Regular cardiac myocyte (primary cell): ENCODE data around the gene PACSIN2. TPM values are rescaled to one million over a fixed set of nuclear protein-coding genes. Genes with fewer than 3 reads are reported as not detected.

Experiments
- total RNA-seq: library from RNA; depleted of rRNA; stranded (reverse); fragments of >200 nt; gene quantifications from 2 replicates; pipeline ENCODE4 v1.2.3, GENCODE V29; 2014

PACSIN2 gene, protein sequence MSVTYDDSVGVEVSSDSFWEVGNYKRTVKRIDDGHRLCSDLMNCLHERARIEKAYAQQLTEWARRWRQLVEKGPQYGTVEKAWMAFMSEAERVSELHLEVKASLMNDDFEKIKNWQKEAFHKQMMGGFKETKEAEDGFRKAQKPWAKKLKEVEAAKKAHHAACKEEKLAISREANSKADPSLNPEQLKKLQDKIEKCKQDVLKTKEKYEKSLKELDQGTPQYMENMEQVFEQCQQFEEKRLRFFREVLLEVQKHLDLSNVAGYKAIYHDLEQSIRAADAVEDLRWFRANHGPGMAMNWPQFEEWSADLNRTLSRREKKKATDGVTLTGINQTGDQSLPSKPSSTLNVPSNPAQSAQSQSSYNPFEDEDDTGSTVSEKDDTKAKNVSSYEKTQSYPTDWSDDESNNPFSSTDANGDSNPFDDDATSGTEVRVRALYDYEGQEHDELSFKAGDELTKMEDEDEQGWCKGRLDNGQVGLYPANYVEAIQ
- total RNA-seq: 47.9 and 58.9 TPM in 2 replicates

DNA sequence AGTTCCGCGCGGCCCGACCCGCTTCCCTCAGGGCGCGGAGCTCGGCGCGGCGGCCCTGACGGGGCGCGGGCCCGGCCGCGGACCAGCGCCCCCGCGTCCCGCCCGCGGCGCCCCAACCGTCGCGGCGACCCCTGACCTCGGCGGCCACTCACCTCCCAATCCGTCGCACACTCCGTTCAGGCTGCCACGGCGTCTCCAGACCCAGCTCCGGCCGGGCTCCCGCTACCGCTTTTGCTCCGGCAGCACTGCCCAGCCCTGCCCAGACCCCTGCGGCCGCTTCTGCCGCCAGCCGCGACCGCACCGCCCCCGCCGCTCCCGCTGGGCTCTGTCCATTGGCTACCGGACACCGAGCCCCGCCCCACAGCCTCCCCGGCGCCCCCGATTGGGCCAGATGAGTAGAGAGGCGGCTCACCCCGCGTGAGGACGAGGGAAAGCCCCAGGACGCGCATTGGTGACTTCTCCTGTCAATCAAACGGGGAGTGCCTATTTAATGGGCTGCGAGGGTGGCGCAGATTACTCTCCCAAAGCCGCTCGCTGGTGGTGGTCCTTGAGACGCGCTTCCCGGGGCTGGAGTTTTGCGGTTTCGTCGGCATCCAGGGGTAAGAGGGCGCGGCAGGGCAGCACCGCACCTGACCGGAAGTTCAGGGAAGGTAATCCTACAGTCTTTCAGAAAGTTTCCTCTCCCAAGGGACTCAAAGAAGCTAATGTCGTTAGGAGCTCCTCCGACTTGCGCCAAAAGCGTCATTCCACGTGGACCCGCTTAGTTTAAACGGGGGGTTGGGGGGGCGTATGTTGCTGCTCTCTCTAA is at the start of gene PACSIN2:
PACSIN2 (minus strand) TSS at position 281 of the 808 bp plus-strand sequence. CDS start 103,069 bp downstream, outside the sequence.

DNA sequence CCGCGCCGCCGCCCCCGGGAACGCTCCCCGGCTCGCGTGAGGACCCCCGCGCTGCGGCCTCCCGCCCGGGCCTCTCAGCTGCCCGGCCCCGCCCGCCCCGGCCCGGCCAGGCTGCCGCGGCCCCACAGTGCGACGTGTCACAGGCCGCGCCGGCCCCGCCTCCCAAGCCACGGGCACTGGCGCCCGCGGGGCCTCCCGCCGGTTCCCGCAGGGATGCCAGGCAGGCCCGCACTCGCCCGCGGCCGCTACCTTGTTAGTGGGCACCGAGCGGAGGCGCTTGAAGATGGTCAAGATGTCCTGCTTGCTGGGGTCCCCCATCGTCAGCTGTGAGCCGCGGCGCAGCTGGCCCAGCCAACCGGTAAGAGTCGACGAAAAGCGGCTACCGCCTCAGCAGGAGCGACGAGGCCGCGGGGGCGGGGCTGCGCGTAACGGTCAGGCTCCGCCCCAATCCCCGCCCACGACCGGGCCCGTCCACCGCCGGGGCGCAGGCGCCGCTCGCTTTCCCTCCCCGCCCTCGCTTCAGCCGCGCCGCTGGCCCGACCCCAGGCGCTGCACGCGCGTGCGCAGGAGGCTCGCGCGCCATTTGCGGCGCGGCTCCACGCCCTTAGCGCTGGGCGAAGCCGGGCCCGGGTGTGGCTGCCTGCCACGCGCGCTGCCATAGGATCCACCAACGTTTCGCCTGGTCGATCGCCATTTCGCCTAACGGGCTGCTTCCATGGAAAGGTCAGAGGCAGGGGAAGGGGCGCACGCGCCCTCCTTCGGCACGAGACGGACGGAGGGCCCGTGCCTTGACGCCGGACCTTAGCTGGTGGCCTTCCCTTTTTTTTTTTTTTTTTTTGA is 157.9 kb downstream of the PACSIN2 start, which contains the start of gene ARFGAP3:
ARFGAP3 (minus strand) TSS at position 409 of the 840 bp plus-strand sequence; CDS start at position 318, 91 bp downstream.

Other genes starting within 250 kb of the PACSIN2 start
- gene ARFGAP3, start 157.9 kb downstream of the PACSIN2 start, total RNA-seq: 111 and 116 TPM in 2 replicates
- gene TTLL1, start 74.2 kb upstream of the PACSIN2 start, total RNA-seq: 9.8 and 16.6 TPM in 2 replicates
- gene BIK, start 95.6 kb upstream of the PACSIN2 start, total RNA-seq: under 0.01 TPM in 1 of 2 replicates, not detected in the other
- 9.9 and 12.7 TPM in 2 replicates for gene MCAT, start 128.2 kb upstream of the PACSIN2 start, total RNA-seq
- gene TSPO, start 136.4 kb upstream of the PACSIN2 start, total RNA-seq: 234 and 311 TPM in 2 replicates
- gene TTLL12, start 172.0 kb upstream of the PACSIN2 start, total RNA-seq: 29.0 and 51.4 TPM in 2 replicates